ENCODE measurements around the gene LRMDA.

Gene LRMDA

GRCh38 chr10:76554478-76554877, 1123.1 kb downstream of the LRMDA start:
- TF ChIP-seq CTCF (IDR thresholded peaks at IDR 0.05) = no peak
- no peaks in the 10 kb centered on the region for H3K27me3 ChIP-seq
- H3K27ac ChIP-seq = peak overlapping the region; percentile 21 to 35
- intact Hi-C loops (cut with DNase I; ENCODE audit: low total_unique reads) = loop anchor here (5.0 kb wide), 1 partner anchor 438 kb away; no protein-coding TSS in a partner anchor
- H3K9me3 ChIP-seq = no peaks in the 10 kb centered on the region
- DNase-seq = no peak
- H3K4me3 ChIP-seq = no peak overlapping the region
- H3K4me1 ChIP-seq = peaks cover 0 to 39% (median 12%) of the 10 kb centered on the region in 4 donors
- H3K36me3 ChIP-seq = no peaks in the 10 kb centered on the region

GRCh38 chr10:76555067-76555670, 1123.7 kb downstream of the LRMDA start:
- intact Hi-C loops (cut with DNase I; ENCODE audit: low total_unique reads) = no loop called here
- no peaks in the 10 kb centered on the region for H3K36me3 ChIP-seq
- no peaks in the 10 kb centered on the region for H3K27me3 ChIP-seq
- no peak for TF ChIP-seq CTCF (IDR thresholded peaks at IDR 0.05)
- H3K9me3 ChIP-seq = no peaks in the 10 kb centered on the region
- no peak for DNase-seq
- H3K4me3 ChIP-seq = no peak overlapping the region
- peak overlapping the region; percentile 35 to 41 for H3K27ac ChIP-seq
- peaks cover 0 to 46% (median 14%) of the 10 kb centered on the region in 4 donors for H3K4me1 ChIP-seq

GRCh38 chr10:76557366-76557765, 1125.9 kb downstream of the LRMDA start:
- Histone ChIP-seq H3K4me1 (peaks cover 0 to 48% (median 14%) of the 10 kb centered on the region in 4 donors), H3K27ac (no peak overlapping the region), H3K36me3 (no peaks in the 10 kb centered on the region), H3K4me3 (no peak overlapping the region), H3K27me3 (no peaks in the 10 kb centered on the region), H3K9me3 (no peaks in the 10 kb centered on the region)
- TF ChIP-seq CTCF (IDR thresholded peaks at IDR 0.05) = no peak
- intact Hi-C loops (cut with DNase I; ENCODE audit: low total_unique reads) = no loop called here
- no peak for DNase-seq

- peak overlapping the region; percentile 32 to 53 for H3K27ac ChIP-seq
- no peak for TF ChIP-seq CTCF (IDR thresholded peaks at IDR 0.05)
- peak; percentile 68 to 70 for DNase-seq
- no peaks in the 10 kb centered on the region for H3K9me3 ChIP-seq
- peaks cover 0 to 48% (median 14%) of the 10 kb centered on the region in 4 donors for H3K4me1 ChIP-seq
- no peaks in the 10 kb centered on the region for H3K36me3 ChIP-seq
- intact Hi-C loops (cut with DNase I; ENCODE audit: low total_unique reads) = no loop called here
- H3K27me3 ChIP-seq = no peaks in the 10 kb centered on the region
- H3K4me3 ChIP-seq = no peak overlapping the region
These were observed 1127.2 kb downstream of the LRMDA start for GRCh38 chr10:76558586-76558985.

GRCh38 chr10:76558996-76559891, 1127.8 kb downstream of the LRMDA start:
- no peak for TF ChIP-seq CTCF (IDR thresholded peaks at IDR 0.05)
- no peak for DNase-seq
- Histone ChIP-seq H3K27me3 (no peaks in the 10 kb centered on the region), H3K36me3 (no peaks in the 10 kb centered on the region), H3K27ac (peak overlapping the region; percentile 2 to 53), H3K4me1 (peaks cover 0 to 45% (median 14%) of the 10 kb centered on the region in 4 donors), H3K9me3 (no peaks in the 10 kb centered on the region), H3K4me3 (no peak overlapping the region)
- intact Hi-C loops (cut with DNase I; ENCODE audit: low total_unique reads) = no loop called here

Measured in tibial artery (tissue), 4 donors.